A673 (cell line): ENCODE measurements around the gene THADA. TPM values are rescaled to one million over a fixed set of nuclear protein-coding genes. Genes with fewer than 3 reads are reported as not detected.

Experiments
- BruUV-seq: library from RNA; stranded (reverse); fragments of 400-500 nt; replicated peaks from 2 replicates; lab custom pipeline; 2021; lab: Mats Ljungman, UMichigan
- CTCF ChIA-PET: fragments of 300-600 bp; sonication (Branson Sonifier 250); formaldehyde crosslinking; loops from one replicate; lab custom pipeline; 2022; ENCODE audit warnings: antibody characterized with exemption; lab: Charles Lee
- POLR2A ChIA-PET: fragments of 300-600 bp; sonication (Branson Sonifier 250); formaldehyde crosslinking; loops from one replicate; lab custom pipeline; 2022; ENCODE audit warnings: antibody characterized with exemption; ENCODE audit not compliant: low non-redundant PET; lab: Charles Lee
- DNase-seq: peaks from one replicate; pipeline ENCODE4 v3.0.0-alpha.2; 2015; ENCODE audit warnings: low spot score
- H3K27ac ChIP-seq: fragments of 200-600 bp; sonication (generic); 2 replicates; pipeline ENCODE4 v1.5.1; 2016; ENCODE audit warnings: mixed run types, low read depth, mild to moderate bottlenecking, mixed read lengths, antibody characterized with exemption, low read length; ENCODE audit not compliant: poor library complexity, severe bottlenecking
- H3K27me3 ChIP-seq: fragments of 200-600 bp; sonication (generic); replicated peaks from 2 replicates; pipeline ENCODE4 v1.6.1; 2017; ENCODE audit warnings: mixed run types, low read depth, mild to moderate bottlenecking, mixed read lengths, antibody characterized with exemption, low read length; ENCODE audit not compliant: insufficient read depth, poor library complexity
- H3K36me3 ChIP-seq: fragments of 200-600 bp; sonication (generic); 2 replicates; pipeline ENCODE4 v1.6.1; 2016; ENCODE audit warnings: mixed run types, mild to moderate bottlenecking, mixed read lengths, antibody characterized with exemption, low read length; ENCODE audit not compliant: insufficient read depth, poor library complexity, severe bottlenecking
- H3K4me1 ChIP-seq: fragments of 200-600 bp; sonication (generic); 2 replicates; pipeline ENCODE4 v1.6.1; 2017; ENCODE audit warnings: mixed run types, mild to moderate bottlenecking, mixed read lengths, antibody characterized with exemption, low read length; ENCODE audit not compliant: insufficient read depth, poor library complexity, severe bottlenecking
- H3K4me3 ChIP-seq: fragments of 200-600 bp; sonication (generic); 2 replicates; pipeline ENCODE4 v1.5.1; 2016; ENCODE audit warnings: low read depth, mixed run types, mild to moderate bottlenecking, mixed read lengths, low read length; ENCODE audit not compliant: poor library complexity, severe bottlenecking
- H3K9me3 ChIP-seq: fragments of 200-600 bp; sonication (generic); 2 replicates; pipeline ENCODE4 v1.6.1; 2016; ENCODE audit warnings: mixed run types, low read depth, mild to moderate bottlenecking, mixed read lengths, antibody characterized with exemption, low read length; ENCODE audit not compliant: poor library complexity, severe bottlenecking
- EZH2 ChIP-seq: fragments of 200-600 bp; sonication (generic); IDR thresholded peaks from 2 replicates; pipeline ENCODE4 v1.6.1; 2017; ENCODE audit warnings: borderline replicate concordance, low read depth, mild to moderate bottlenecking, mixed read lengths, antibody characterized with exemption, low read length; ENCODE audit not compliant: poor library complexity, severe bottlenecking
- intact Hi-C: fragments of 100-400 bp; cut with micrococcal nuclease; formaldehyde crosslinking; loops from one replicate; pipeline ENCODE4 v1.10.0; 2022; ENCODE audit not compliant: unreplicated experiment
- total RNA-seq: library from RNA; stranded (reverse); gene quantifications from 2 replicates; pipeline ENCODE4 v1.2.3, GENCODE V29; 2021
- TF ChIP-seq, protein P1 (sequence below): fragments of 300-800, 200-600 bp; sonication (generic); conservative IDR thresholded peaks from 2 replicates; pipeline ENCODE4 v1.5.1; 2017; ENCODE audit warnings: low read depth, mild to moderate bottlenecking, antibody characterized with exemption, low read length, moderate library complexity, mixed read lengths

The THADA gene
- total RNA-seq, 1 experiment from 2014 or later = 39.7 TPM

DNA sequence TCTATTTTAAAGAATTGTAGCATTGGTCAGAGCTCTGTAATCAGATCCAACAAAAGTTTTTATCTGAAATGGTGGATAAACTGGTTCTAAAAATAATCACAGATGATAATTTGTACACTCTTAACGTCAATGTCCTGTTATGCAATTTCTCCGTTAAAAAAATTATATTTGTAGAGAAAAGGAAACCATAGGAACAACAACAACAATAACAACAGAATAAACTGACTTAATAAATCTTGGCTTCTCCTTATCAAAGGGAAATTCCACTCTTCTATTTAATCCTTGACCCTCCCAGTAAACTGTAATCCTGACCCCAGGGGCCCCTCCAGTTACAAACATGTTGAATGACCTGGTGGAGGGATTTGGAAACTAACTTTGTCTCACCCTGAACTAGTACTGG is 290.8 kb downstream of the THADA start:
- CTCF ChIA-PET = no interaction called here
- intact Hi-C loops = no loop called here
- Histone ChIP-seq H3K4me1 (no peaks in the 10 kb centered on the region), H3K36me3 (no peaks in the 10 kb centered on the region), H3K27me3 (no peaks in the 10 kb centered on the region), H3K27ac (no peak overlapping the region), H3K4me3 (no peak overlapping the region), H3K9me3 (no peaks in the 10 kb centered on the region)
- POLR2A ChIA-PET = no interaction called here
- no peak for TF ChIP-seq EZH2
- TF ChIP-seq, protein P1, sequence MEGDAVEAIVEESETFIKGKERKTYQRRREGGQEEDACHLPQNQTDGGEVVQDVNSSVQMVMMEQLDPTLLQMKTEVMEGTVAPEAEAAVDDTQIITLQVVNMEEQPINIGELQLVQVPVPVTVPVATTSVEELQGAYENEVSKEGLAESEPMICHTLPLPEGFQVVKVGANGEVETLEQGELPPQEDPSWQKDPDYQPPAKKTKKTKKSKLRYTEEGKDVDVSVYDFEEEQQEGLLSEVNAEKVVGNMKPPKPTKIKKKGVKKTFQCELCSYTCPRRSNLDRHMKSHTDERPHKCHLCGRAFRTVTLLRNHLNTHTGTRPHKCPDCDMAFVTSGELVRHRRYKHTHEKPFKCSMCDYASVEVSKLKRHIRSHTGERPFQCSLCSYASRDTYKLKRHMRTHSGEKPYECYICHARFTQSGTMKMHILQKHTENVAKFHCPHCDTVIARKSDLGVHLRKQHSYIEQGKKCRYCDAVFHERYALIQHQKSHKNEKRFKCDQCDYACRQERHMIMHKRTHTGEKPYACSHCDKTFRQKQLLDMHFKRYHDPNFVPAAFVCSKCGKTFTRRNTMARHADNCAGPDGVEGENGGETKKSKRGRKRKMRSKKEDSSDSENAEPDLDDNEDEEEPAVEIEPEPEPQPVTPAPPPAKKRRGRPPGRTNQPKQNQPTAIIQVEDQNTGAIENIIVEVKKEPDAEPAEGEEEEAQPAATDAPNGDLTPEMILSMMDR = no peak
- BruUV-seq = no TSS peak
- no peak for DNase-seq

DNA sequence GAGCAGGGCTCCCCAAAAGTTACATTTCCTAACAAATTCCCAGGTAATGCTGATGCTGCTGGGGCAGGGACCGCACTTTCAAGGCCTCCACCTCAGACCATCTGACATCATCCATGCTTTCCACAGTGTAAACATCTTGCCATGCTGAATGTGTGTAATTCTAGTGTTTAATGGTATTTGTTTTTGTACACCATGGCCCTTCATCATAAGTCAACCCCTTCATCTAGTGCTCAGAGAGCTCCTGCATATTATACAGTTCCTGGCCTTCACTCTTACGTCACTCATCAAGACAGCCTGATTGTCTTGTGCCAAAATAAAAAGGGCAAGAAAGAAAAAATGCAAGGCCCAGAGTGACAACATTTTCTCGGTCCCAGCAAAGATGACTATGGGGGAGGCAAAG is 291.9 kb downstream of the THADA start:
- H3K4me3 ChIP-seq = no peak overlapping the region
- no TSS peak for BruUV-seq
- intact Hi-C loops = no loop called here
- no peaks in the 10 kb centered on the region for H3K36me3 ChIP-seq
- no peak for DNase-seq
- TF ChIP-seq EZH2 = no peak
- TF ChIP-seq, protein P1 = no peak
- no peaks in the 10 kb centered on the region for H3K9me3 ChIP-seq
- ChIA-PET POLR2A (no interaction called here), CTCF (no interaction called here)
- no peak overlapping the region for H3K27ac ChIP-seq
- H3K4me1 ChIP-seq = no peaks in the 10 kb centered on the region
- H3K27me3 ChIP-seq = no peaks in the 10 kb centered on the region

DNA sequence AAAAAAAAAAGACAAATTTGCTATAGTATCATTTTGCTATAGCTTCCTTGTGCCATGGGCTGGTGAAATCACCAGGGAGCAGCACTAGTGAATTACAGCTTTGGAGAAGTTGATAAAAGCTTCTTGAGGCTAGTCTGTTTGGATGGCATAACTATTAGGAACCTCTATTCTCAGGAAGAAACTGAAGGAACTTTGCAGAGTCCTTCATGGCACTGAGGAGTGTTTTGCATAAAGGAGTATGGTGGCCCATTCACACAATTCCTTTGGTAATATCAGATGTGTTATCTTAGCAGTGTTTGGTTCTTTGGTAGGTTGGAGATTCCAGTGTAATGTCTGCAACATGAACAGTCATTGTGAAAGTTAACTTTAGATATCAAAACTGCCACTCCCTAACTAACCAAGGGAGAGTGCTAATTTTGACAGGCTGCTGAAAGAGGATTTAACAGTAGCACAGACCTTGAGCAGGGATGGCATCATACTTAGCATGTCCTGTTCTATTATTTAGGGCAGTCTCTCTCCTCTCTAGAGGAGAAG is 292.8 kb downstream of the THADA start:
- Histone ChIP-seq H3K9me3 (no peaks in the 10 kb centered on the region), H3K36me3 (no peaks in the 10 kb centered on the region), H3K27ac (no peak overlapping the region), H3K4me3 (no peak overlapping the region), H3K27me3 (no peaks in the 10 kb centered on the region), H3K4me1 (no peaks in the 10 kb centered on the region)
- CTCF ChIA-PET = no interaction called here
- intact Hi-C loops = no loop called here
- POLR2A ChIA-PET = no interaction called here
- TF ChIP-seq EZH2 = no peak
- TF ChIP-seq, protein P1 = no peak
- BruUV-seq = no TSS peak
- no peak for DNase-seq
